Effector CD8-positive, alpha-beta T cell (primary cell): ENCODE data around the gene ZNF486.
"Not testable (repeated sequence)": the region's sequence is repeated elsewhere in the genome, so short reads cannot be mapped to it uniquely, and the experiment has no call there.

Experiments
- DNase-seq: peaks from one replicate; lab custom pipeline; 2025; lab: John Stamatoyannopoulos, UW
- total RNA-seq, 4 experiments: gene quantifications; one replicate each; lab custom pipeline; 2026; lab: John Stamatoyannopoulos, UW

Gene ZNF486
- total RNA-seq: 13.6 to 23.9 (median 20.1) reads per million in 4 experiments

DNA sequence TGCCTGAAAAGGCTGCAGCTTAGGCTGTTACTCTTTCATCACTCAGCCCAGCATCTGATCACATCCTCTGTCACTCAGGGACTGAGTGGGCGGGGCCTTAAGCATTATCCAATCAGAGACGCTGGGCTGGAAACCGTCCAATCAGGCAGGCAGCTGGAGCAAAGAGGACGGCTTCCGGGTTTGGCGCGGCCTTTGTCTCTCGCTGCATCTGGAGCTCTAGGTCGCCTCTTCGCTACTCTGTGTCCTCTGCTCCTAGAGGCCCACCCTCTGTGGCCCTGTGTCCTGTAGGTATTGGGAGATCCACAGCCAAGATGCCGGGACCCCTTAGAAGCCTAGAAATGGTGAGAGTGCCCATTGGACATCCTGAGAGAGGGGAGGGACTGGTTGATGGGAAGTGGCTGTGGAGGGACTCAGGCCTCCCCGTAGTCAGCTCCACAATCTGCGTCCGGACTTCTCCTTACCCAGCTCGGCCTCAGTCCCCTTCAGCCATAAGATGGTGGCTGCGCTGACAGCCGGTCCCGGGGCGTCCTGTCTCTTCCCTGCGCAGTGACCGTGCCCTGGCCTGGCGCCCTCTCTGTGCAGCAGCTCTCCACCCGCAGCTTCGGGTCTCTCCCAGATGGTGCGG, at the start of gene ZNF486:
TSS of gene ZNF486 (plus strand) at position 195 of the 625 bp plus-strand sequence. CDS start at position 312, 117 bp downstream.
- peak; percentile 89 for DNase-seq

- DNase-seq: not testable (repeated sequence)
These were observed 48.8 kb upstream of the ZNF486 start for GRCh38 chr19:20118064-20118839.

GRCh38 chr19:20124879-20125278, 42.1 kb upstream of the ZNF486 start:
- no peak for DNase-seq

- not testable (repeated sequence) for DNase-seq
These were observed 34.1 kb upstream of the ZNF486 start for GRCh38 chr19:20132933-20133332.

GRCh38 chr19:20137714-20138113, 29.3 kb upstream of the ZNF486 start:
- not testable (repeated sequence) for DNase-seq

DNA sequence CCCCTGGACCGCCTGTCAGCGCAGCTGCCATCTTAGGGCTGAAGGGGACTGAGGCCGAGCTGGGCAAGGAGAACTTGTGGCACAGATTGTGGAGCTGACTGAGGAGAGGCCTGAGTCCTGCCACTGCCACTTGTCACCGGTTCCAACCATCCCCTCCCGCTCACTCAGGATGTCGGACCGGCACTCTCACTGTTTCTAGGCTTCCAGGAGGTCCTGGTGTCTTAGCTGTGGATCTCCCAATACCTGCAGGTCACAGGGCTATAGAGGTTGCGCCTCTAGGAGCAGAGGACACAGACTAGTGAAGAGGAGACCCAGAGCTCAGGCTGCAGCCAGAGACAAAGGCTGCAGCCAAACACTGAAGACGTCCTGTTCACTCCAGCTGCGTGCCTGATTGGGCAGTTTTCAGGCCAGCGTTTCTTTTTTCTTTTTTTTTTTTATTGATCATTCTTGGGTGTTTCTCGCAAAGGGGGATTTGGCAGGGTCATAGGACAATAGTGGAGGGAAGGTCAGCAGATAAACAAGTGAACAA, 15.3 kb upstream of the ZNF486 start:
- DNase-seq: no peak

GRCh38 chr19:20152506-20152905, 14.5 kb upstream of the ZNF486 start:
- DNase-seq: not testable (repeated sequence)

DNA sequence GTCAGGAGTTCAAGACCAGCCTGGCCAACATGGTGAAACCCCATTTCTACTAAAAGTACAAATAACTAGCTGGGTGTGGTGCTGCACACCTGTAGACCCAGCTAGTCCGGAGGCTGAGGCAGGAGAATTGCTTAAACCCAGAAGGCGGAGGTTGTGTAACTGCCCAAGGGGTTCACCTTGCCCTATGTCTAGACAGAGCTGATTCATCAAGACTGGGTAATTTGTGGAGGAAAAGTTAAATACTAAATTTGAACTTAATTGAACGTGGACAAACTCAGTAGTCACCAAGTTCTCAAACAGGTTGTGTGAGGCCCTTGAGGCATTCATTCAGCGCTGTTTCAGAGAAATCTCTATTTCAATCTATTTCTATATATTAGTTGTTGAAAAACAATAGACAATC, 13.7 kb upstream of the ZNF486 start:
- no peak for DNase-seq

DNA sequence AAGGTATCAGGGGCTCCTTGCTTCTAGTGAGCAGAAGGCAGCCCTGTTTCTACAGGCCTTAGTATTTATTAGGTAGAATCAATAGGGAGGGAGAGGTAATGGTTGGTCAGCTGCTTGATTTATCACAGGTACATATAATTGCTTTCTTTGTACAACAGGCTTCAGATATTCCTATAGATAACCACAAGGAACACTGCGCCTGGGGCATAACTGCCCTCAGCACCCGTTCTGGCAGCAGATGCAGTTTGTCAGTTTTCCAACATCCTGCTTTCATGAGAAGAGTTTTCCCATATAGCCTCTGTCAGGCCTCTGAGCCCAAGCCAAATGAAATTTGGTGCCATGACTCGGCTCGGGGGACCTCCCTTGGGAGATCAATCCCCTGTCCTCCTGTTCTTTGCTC, 12.4 kb upstream of the ZNF486 start:
- DNase-seq: no peak

DNA sequence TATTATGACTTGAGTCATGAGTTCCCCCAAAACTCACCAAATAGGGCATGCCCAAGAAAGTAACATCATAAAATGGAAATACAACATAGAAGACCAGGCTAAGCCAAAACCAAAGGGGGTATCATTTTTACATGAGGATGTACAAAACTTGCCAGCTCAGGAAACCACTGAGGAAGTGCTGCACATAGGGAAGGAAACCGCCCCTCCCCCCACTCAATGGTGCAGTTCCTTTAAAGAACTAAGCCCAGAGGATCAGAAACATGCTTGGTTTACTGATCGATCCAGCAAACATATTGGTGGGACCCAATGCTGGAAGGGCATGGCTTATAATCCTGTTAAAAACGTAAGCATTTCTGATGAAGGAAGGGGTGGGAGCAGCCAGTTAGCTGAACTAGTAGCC, 4.2 kb upstream of the ZNF486 start:
- DNase-seq: peak; percentile 1

- DNase-seq: no peak
These were observed 2.6 kb upstream of the ZNF486 start for GRCh38 chr19:20164456-20164855.

DNA sequence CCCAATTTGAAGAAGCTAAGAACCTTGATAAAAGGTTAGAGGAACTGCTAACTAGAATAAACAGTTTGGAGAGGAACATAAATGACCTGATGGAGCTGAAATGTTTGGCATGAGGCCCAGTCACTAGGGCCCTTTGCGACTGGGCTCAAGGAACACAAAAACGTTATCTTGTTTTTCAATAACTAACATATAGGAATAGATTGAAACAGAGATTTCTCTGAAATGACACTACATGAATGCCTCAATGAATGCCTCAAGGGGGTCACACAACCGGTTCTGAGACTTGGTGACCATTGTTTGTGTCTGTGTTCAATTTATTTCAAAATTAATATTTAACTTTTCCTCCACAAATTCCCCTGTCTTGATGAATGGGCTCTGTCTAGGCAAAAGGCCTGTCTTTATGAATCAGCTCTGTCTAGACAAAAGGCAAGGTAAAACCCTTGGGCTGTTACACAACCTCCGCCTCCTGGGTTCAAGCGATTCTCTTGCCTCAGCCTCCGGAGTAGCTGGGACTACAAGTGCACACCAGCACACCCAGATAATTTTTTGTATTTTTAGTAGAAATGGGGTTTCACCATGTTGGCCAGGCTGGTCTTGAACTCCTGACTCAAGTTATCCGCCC, 932 bp upstream of the ZNF486 start:
- DNase-seq: no peak

GRCh38 chr19:20167651-20168122, 673 bp downstream of the ZNF486 start:
- DNase-seq: no peak

DNA sequence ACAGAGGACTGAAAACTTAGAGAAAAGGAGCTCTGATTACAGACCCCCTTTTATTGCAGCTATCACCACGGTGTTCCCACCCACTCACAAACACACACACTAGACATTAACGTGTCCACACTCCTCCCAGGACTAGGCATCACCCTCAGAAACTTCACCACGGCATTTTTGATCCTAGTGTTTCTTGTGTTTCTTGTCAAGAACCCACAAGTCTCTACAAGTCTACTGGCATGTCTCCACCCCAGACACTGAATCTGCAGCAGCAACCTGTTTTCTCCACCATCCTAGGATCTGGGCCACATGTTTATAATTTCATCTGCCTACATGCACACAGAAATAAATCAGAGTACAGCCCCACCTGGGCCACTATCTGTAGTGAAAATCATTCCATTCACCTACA, 4.3 kb downstream of the ZNF486 start:
- DNase-seq: no peak

- DNase-seq: not testable (repeated sequence)
These were observed 8.8 kb downstream of the ZNF486 start for GRCh38 chr19:20175848-20176247.

GRCh38 chr19:20179956-20180355, 12.9 kb downstream of the ZNF486 start:
- DNase-seq: not testable (repeated sequence)

- no peak for DNase-seq
These were observed 15.3 kb downstream of the ZNF486 start for GRCh38 chr19:20182222-20182785.

GRCh38 chr19:20186174-20186573, 19.2 kb downstream of the ZNF486 start:
- DNase-seq: no peak

- no peak for DNase-seq
These were observed 30.7 kb downstream of the ZNF486 start for GRCh38 chr19:20197747-20198146.

DNA sequence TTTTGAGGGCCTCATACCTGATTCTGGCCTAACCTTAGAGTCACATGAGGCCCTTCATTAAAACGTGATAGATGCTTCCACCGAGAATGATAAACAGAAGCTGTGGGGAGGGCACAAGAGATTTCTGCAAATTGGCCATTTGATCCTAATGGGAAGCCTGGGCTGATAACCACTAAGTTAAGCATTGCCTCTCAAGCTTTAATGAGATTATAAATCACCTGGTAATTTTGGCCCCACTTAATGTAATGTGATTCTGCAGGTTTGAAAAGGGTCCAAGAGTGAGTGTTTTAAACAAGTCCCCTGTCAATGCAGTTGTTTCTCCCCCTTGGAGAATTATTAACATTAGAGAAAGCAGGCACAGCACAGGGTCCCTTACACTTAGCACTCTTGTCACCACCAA, 42.0 kb downstream of the ZNF486 start:
- no peak for DNase-seq

DNA sequence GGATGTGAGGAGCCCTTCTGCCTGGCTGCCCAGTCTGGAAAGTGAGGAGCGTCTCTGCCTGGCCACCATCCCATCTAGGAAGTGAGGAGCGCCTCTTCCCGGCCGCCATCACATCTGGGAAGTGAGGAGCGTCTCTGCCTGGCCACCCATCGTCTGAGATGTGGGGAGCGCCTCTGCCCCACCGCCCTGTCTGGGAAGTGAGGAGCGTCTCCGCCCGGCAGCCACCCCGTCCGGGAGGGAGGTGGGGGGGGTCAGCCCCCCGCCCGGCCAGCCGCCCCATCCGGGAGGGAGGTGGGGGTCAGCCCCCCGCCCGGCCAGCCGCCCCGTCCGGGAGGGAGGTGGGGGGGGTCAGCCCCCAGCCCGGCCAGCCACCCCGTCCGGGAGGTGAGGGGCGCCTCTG, 47.4 kb downstream of the ZNF486 start:
- DNase-seq: not testable (repeated sequence)

DNA sequence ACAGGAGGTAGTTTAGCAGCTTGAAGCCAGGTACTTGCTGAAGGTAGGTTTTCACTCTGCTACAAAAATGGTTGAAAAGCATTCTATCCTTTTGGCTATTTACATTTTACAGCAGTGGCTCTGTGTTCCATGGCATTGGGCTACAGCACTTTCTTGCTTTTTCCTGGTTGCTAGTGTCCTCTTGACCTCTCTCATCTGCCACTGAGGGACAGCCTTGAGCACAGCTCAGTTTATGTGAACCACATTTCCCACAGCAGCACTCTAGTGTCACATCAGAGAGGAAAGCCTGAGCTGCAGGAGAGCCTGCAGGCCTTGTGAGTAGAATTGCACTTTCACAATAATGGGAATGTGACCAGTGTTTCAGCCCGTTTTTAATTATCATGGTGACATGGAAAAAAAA, 54.6 kb downstream of the ZNF486 start:
- not testable (repeated sequence) for DNase-seq
